KMS-11 (cell line): ENCODE measurements around the gene KCNIP1.

Experiments
- H2AFZ ChIP-seq: fragments of 200-600 bp; sonication (generic); 2 replicates; pipeline ENCODE4 v1.6.1; 2016; ENCODE audit warnings: antibody characterized with exemption, mixed run types, low read depth
- H3K27ac ChIP-seq: fragments of 200-600 bp; sonication (generic); 2 replicates; pipeline ENCODE4 v1.6.1; 2016; ENCODE audit warnings: mild to moderate bottlenecking, mixed run types
- H3K27me3 ChIP-seq: fragments of 200-600 bp; sonication (generic); 2 replicates; pipeline ENCODE4 v1.6.1; 2017; ENCODE audit warnings: mild to moderate bottlenecking, low read depth, mixed run types, moderate library complexity; ENCODE audit not compliant: insufficient read depth
- H3K36me3 ChIP-seq: fragments of 200-600 bp; sonication (generic); 2 replicates; pipeline ENCODE4 v1.6.1; 2017; ENCODE audit warnings: mild to moderate bottlenecking, mixed run types; ENCODE audit not compliant: insufficient read depth
- H3K4me1 ChIP-seq: fragments of 200-600 bp; sonication (generic); 2 replicates; pipeline ENCODE4 v1.6.1; 2016; ENCODE audit warnings: mild to moderate bottlenecking, low read depth, mixed run types; ENCODE audit not compliant: poor library complexity, severe bottlenecking
- H3K4me2 ChIP-seq: fragments of 200-600 bp; sonication (generic); 2 replicates; pipeline ENCODE4 v1.7.0; 2016; ENCODE audit warnings: mild to moderate bottlenecking, mixed run types
- H3K4me3 ChIP-seq: fragments of 200-600 bp; sonication (generic); IDR thresholded peaks from 2 replicates; pipeline ENCODE4 v1.6.1; 2017; ENCODE audit warnings: low read depth, low read length, mixed read lengths; ENCODE audit not compliant: insufficient read depth
- H3K79me2 ChIP-seq: fragments of 200-600 bp; sonication (generic); 2 replicates; pipeline ENCODE4 v1.6.1; 2016; ENCODE audit warnings: low read depth, mixed run types; ENCODE audit not compliant: insufficient read depth
- H3K9ac ChIP-seq: fragments of 200-600 bp; sonication (generic); 2 replicates; pipeline ENCODE4 v1.6.1; 2016; ENCODE audit warnings: mild to moderate bottlenecking, mixed run types
- H4K20me1 ChIP-seq: fragments of 200-600 bp; sonication (generic); 2 replicates; pipeline ENCODE4 v1.6.1; 2016; ENCODE audit warnings: mild to moderate bottlenecking, mixed run types; ENCODE audit not compliant: insufficient read depth
- CTCF ChIP-seq: fragments of 200-600 bp; sonication (generic); conservative IDR thresholded peaks from 2 replicates; pipeline ENCODE4 v1.6.1; 2017; ENCODE audit warnings: low read depth, mild to moderate bottlenecking, antibody characterized with exemption, low read length, moderate library complexity, mixed read lengths

KCNIP1 gene

GRCh38 chr5:170627271-170627670 is 123.5 kb downstream of the KCNIP1 start:
- Histone ChIP-seq H3K27me3 (no peaks in the 10 kb centered on the region), H3K4me3 (no peak overlapping the region), H3K79me2 (no peaks in the 10 kb centered on the region), H4K20me1 (no peaks in the 10 kb centered on the region), H3K4me1 (no peaks in the 10 kb centered on the region), H3K36me3 (no peaks in the 10 kb centered on the region), H3K27ac (no peak overlapping the region), H2AFZ (no peak overlapping the region), H3K9ac (no peak overlapping the region), H3K4me2 (no peak overlapping the region)
- no peak for TF ChIP-seq CTCF

- Histone ChIP-seq H3K4me3 (no peak overlapping the region), H3K79me2 (no peaks in the 10 kb centered on the region), H3K36me3 (no peaks in the 10 kb centered on the region), H4K20me1 (no peaks in the 10 kb centered on the region), H3K27me3 (no peaks in the 10 kb centered on the region), H3K4me1 (no peaks in the 10 kb centered on the region), H3K4me2 (no peak overlapping the region), H3K27ac (no peak overlapping the region), H2AFZ (no peak overlapping the region), H3K9ac (no peak overlapping the region)
- TF ChIP-seq CTCF = no peak
Observed at GRCh38 chr5:170628028-170628427, 124.2 kb downstream of the KCNIP1 start.

- no peak for TF ChIP-seq CTCF
- no peaks in the 10 kb centered on the region for H3K4me1 ChIP-seq
- no peaks in the 10 kb centered on the region for H3K36me3 ChIP-seq
Observed at GRCh38 chr5:170628691-170629565, 125.1 kb downstream of the KCNIP1 start.

GRCh38 chr5:170629566-170630175 is 125.9 kb downstream of the KCNIP1 start:
- H2AFZ ChIP-seq = no peak overlapping the region
- no peak overlapping the region for H3K27ac ChIP-seq
- no peak overlapping the region for H3K4me3 ChIP-seq
- H3K9ac ChIP-seq = no peak overlapping the region
- no peak overlapping the region for H3K4me2 ChIP-seq
- no peaks in the 10 kb centered on the region for H4K20me1 ChIP-seq
- no peaks in the 10 kb centered on the region for H3K27me3 ChIP-seq
- TF ChIP-seq CTCF = no peak
- H3K36me3 ChIP-seq = no peaks in the 10 kb centered on the region
- H3K79me2 ChIP-seq = no peaks in the 10 kb centered on the region
- H3K4me1 ChIP-seq = no peaks in the 10 kb centered on the region

More at GRCh38 chr5:170628691-170629565, 125.1 kb downstream of the KCNIP1 start:
- Histone ChIP-seq H3K4me2 (no peak overlapping the region), H3K27ac (no peak overlapping the region), H3K4me3 (no peak overlapping the region), H3K27me3 (no peaks in the 10 kb centered on the region), H4K20me1 (no peaks in the 10 kb centered on the region), H3K9ac (no peak overlapping the region), H3K79me2 (no peaks in the 10 kb centered on the region), H2AFZ (no peak overlapping the region)
